ENCODE data around the gene CX3CR1.

Gene CX3CR1

DNA sequence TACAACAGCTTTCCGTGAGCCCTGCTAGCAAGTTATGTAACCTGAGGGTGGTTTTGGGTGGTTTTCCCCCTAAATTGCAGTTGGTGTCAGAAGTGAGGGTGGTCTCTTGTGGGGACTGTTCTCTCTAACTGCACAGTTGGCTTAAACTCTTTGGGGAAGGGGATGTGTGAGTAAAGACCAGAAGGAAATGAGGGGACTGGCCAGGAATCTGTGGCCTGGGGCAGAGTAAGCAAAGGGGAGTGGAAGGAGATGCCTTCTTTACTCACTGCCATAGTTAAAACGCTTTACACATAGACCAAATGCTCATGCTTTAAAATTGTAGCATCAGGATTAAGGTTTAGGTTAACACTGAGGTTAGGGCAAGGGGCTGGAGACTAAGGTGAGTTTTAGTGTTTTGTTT lies 66.2 kb downstream of the CX3CR1 start:
- H3K9me3 ChIP-seq (ENCODE audit: control insufficient read depth, insufficient read depth, low read depth, low read length) = no peaks in the 10 kb centered on the region
- H3K27ac ChIP-seq (ENCODE audit: extremely low read depth, low read depth, low read length) = no peak overlapping the region
- TF ChIP-seq ZSCAN5A (tag by site-specific recombination; IDR thresholded peaks at IDR 0.05) = no peak
- TF ChIP-seq ZNF600 (tag by site-specific recombination; IDR thresholded peaks at IDR 0.05) = no peak
- TF ChIP-seq ZNF692 (tag by site-specific recombination; IDR thresholded peaks at IDR 0.05) = no peak
- TF ChIP-seq ZNF157 (tag by site-specific recombination; IDR thresholded peaks at IDR 0.05) = no peak
- TF ChIP-seq, protein P1, sequence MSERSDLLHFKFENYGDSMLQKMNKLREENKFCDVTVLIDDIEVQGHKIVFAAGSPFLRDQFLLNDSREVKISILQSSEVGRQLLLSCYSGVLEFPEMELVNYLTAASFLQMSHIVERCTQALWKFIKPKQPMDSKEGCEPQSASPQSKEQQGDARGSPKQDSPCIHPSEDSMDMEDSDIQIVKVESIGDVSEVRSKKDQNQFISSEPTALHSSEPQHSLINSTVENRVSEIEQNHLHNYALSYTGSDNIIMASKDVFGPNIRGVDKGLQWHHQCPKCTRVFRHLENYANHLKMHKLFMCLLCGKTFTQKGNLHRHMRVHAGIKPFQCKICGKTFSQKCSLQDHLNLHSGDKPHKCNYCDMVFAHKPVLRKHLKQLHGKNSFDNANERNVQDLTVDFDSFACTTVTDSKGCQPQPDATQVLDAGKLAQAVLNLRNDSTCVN (tag by site-specific recombination; optimal IDR thresholded peaks at IDR 0.05) = no peak
- TF ChIP-seq KLF9 (tag by site-specific recombination; IDR thresholded peaks at IDR 0.05; ENCODE audit: low read depth) = no peak
- no peak for TF ChIP-seq ZNF596 (tag by site-specific recombination; IDR thresholded peaks at IDR 0.05)
- no peak for TF ChIP-seq PATZ1 (tag by site-specific recombination; IDR thresholded peaks at IDR 0.05)
- TF ChIP-seq ZNF311 (tag by site-specific recombination; IDR thresholded peaks at IDR 0.05; ENCODE audit: borderline replicate concordance) = no peak
- TF ChIP-seq ZFP37 (tag by site-specific recombination; IDR thresholded peaks at IDR 0.05) = no peak
- ChIA-PET POLR2A (no interaction called here), CTCF (interaction anchor here (0.7 to 1.6 kb wide), 2 partner anchors 23 to 24 kb away, joined by 4 to 8 read pairs; no protein-coding TSS in a partner anchor)
- H3K4me1 ChIP-seq (ENCODE audit: control insufficient read depth, insufficient read depth, low read length) = no peaks in the 10 kb centered on the region
- no peak overlapping the region for H3K4me3 ChIP-seq (ENCODE audit: low read depth, low read length)
- no peaks in the 10 kb centered on the region for H3K36me3 ChIP-seq (ENCODE audit: control insufficient read depth in 2 of 2, insufficient read depth in 1 of 2, low read length in 2 of 2)
